ENCODE results near the gene IGSF22. TPM values are rescaled to one million over a fixed set of nuclear protein-coding genes. Genes with fewer than 3 reads are reported as not detected.

Gene IGSF22
- total RNA-seq, 4 donors from 2014 or later, result 1.0 TPM; not detected in 3

GRCh38 chr11:18739685-18740084 is 13.7 kb upstream of the IGSF22 start:
- intact Hi-C loops (cut with DNase I; ENCODE audit: low total_unique reads), result no loop called here

GRCh38 chr11:18737642-18738041 is 11.7 kb upstream of the IGSF22 start:
- intact Hi-C loops (cut with DNase I; ENCODE audit: low total_unique reads), result no loop called here
- Histone ChIP-seq H3K27ac (no peak overlapping the region), H3K4me3 (no peak overlapping the region), H3K36me3 (no peaks in the 10 kb centered on the region), H3K27me3 (no peaks in the 10 kb centered on the region), H3K9me3 (no peaks in the 10 kb centered on the region), H3K4me1 (no peaks in the 10 kb centered on the region)
- TF ChIP-seq CTCF (IDR thresholded peaks at IDR 0.05) (no peak), POLR2A (IDR thresholded peaks at IDR 0.05) (no peak)
- DNase-seq, result no peak

More at GRCh38 chr11:18739685-18740084, 13.7 kb upstream of the IGSF22 start:
- Histone ChIP-seq H3K27me3 (no peaks in the 10 kb centered on the region), H3K27ac (no peak overlapping the region), H3K36me3 (no peaks in the 10 kb centered on the region), H3K4me1 (no peaks in the 10 kb centered on the region), H3K4me3 (no peak overlapping the region), H3K9me3 (no peaks in the 10 kb centered on the region)
- no peak for DNase-seq
- TF ChIP-seq CTCF (IDR thresholded peaks at IDR 0.05) (no peak), POLR2A (IDR thresholded peaks at IDR 0.05) (no peak)

- intact Hi-C loops (cut with DNase I; ENCODE audit: low total_unique reads), result no loop called here
- no peak overlapping the region for H3K4me3 ChIP-seq
- H3K27me3 ChIP-seq, result no peaks in the 10 kb centered on the region
- H3K36me3 ChIP-seq, result no peaks in the 10 kb centered on the region
- no peak for DNase-seq
- H3K4me1 ChIP-seq, result no peaks in the 10 kb centered on the region
- no peaks in the 10 kb centered on the region for H3K9me3 ChIP-seq
- no peak overlapping the region for H3K27ac ChIP-seq
- TF ChIP-seq CTCF (IDR thresholded peaks at IDR 0.05), result no peak
- TF ChIP-seq POLR2A (IDR thresholded peaks at IDR 0.05), result no peak
Measured at GRCh38 chr11:18736590-18737148, 10.7 kb upstream of the IGSF22 start.

- Histone ChIP-seq H3K4me1 (no peaks in the 10 kb centered on the region), H3K27ac (no peak overlapping the region), H3K4me3 (no peak overlapping the region), H3K27me3 (no peaks in the 10 kb centered on the region), H3K36me3 (no peaks in the 10 kb centered on the region), H3K9me3 (no peaks in the 10 kb centered on the region)
- intact Hi-C loops (cut with DNase I; ENCODE audit: low total_unique reads), result no loop called here
- no peak for DNase-seq
- TF ChIP-seq CTCF (IDR thresholded peaks at IDR 0.05), result no peak
- TF ChIP-seq POLR2A (IDR thresholded peaks at IDR 0.05), result no peak
Measured at GRCh38 chr11:18733202-18733601, 7.2 kb upstream of the IGSF22 start.

GRCh38 chr11:18731949-18732821 is 6.2 kb upstream of the IGSF22 start:
- no peak overlapping the region for H3K27ac ChIP-seq
- peak; percentile 80 to 95 (median 83) for TF ChIP-seq CTCF (IDR thresholded peaks at IDR 0.05)
- no peak for TF ChIP-seq POLR2A (IDR thresholded peaks at IDR 0.05)
- peak; percentile 59 to 72 for DNase-seq
- intact Hi-C loops (cut with DNase I; ENCODE audit: low total_unique reads), result no loop called here
- H3K36me3 ChIP-seq, result no peaks in the 10 kb centered on the region
- H3K4me1 ChIP-seq, result no peaks in the 10 kb centered on the region
- no peak overlapping the region for H3K4me3 ChIP-seq
- no peaks in the 10 kb centered on the region for H3K9me3 ChIP-seq
- H3K27me3 ChIP-seq, result no peaks in the 10 kb centered on the region
